HG03575 (cell line): ENCODE data around the gene CDH5.
"Not testable (repeated sequence)": the region's sequence is repeated elsewhere in the genome, so short reads cannot be mapped to it uniquely, and the experiment has no call there.

Experiments used
- ATAC-seq: cut with Tn5 transposase; IDR thresholded peaks from one replicate; pipeline ENCODE4 v1.9.1; 2021; ENCODE audit not compliant: unreplicated experiment, insufficient number of reproducible peaks, low FRiP score; ENCODE audit errors: extremely low read depth

Gene CDH5, protein sequence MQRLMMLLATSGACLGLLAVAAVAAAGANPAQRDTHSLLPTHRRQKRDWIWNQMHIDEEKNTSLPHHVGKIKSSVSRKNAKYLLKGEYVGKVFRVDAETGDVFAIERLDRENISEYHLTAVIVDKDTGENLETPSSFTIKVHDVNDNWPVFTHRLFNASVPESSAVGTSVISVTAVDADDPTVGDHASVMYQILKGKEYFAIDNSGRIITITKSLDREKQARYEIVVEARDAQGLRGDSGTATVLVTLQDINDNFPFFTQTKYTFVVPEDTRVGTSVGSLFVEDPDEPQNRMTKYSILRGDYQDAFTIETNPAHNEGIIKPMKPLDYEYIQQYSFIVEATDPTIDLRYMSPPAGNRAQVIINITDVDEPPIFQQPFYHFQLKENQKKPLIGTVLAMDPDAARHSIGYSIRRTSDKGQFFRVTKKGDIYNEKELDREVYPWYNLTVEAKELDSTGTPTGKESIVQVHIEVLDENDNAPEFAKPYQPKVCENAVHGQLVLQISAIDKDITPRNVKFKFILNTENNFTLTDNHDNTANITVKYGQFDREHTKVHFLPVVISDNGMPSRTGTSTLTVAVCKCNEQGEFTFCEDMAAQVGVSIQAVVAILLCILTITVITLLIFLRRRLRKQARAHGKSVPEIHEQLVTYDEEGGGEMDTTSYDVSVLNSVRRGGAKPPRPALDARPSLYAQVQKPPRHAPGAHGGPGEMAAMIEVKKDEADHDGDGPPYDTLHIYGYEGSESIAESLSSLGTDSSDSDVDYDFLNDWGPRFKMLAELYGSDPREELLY

DNA sequence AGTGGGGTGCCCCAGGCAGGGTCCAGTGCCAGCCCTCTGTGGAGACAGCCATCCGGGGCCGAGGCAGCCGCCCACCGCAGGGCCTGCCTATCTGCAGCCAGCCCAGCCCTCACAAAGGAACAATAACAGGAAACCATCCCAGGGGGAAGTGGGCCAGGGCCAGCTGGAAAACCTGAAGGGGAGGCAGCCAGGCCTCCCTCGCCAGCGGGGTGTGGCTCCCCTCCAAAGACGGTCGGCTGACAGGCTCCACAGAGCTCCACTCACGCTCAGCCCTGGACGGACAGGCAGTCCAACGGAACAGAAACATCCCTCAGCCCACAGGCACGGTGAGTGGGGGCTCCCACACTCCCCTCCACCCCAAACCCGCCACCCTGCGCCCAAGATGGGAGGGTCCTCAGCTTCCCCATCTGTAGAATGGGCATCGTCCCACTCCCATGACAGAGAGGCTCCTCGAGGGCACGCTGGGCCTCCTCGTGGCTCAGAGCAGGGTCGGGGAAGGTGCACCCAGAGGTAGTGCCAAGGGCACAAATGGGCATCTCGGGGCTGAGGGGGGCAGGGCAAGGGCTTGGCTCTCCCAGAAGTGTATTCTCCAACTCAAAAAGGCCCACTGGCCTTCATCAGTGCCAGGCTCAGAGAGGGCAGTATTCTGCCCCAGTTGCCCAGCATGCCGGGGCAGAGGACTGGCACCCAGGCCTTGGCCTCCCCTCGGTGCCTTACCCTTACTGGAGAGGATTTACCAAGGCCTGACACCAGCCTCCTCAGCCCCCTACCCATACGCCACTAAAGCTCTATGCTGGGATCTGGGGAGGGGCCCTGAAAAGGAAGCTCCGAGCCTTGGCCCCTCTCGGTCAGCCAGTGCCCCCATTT, at the start of gene CDH5:
Gene CDH5, plus strand, starts transcription at position 259 of the 867 bp plus-strand sequence. CDS start 12,647 bp downstream, outside the sequence.
- no peak for ATAC-seq

DNA sequence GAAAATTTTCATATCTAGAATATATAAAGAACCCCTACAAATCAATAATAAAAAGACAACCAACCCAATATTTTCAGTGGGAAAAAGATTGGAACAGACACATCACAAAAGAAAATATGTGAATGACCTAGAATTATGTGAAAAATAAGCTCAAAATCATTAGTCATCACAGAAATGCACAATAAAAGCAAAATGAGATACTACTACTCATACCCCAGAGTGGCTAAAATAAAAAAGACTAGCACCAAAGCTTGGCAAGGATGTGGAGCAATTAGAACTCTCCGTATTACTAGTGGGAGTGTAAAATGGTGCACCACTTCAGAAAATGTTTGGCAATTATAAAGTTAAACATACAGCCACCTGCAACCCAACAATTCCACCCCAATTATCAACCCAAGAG, 48.0 kb upstream of the CDH5 start:
- ATAC-seq: no peak

DNA sequence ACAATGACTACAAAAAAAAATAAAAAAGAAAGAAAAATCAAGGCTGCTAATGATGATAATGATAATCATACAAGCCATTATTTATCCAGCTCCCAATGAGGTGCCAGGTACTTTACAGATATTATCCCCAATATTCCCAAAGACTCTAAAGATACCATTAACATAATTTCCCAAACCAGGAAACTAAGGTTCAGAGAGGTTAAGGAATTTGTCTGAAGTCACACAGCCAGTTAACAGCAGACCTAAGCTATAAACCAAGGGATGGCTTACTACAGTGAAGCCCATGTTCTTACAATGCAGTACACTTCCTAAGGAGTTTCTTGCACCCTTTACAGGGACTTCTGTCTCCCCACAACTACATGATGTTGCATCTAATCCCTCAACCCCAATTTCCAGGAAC, 45.7 kb upstream of the CDH5 start:
- ATAC-seq: no peak

DNA sequence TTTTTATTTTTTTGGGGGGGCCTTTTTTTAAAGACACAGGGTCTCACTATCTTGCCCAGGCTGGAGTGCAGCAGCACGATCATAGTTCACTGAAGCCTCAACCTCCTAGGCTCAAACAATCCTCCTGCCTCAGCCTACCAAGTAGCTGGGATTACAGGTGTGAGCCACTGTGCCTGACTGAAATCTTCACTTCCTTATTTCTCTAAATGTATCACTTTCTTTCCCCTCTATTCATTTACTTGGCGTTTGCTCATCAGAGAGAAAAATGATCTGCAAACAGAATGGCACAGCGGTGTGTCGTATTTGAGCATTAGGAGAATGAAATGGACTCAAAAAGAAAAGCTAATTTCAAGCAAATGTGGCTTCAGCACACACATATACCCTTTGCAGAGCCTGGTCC, 44.3 kb upstream of the CDH5 start:
- ATAC-seq: no peak

DNA sequence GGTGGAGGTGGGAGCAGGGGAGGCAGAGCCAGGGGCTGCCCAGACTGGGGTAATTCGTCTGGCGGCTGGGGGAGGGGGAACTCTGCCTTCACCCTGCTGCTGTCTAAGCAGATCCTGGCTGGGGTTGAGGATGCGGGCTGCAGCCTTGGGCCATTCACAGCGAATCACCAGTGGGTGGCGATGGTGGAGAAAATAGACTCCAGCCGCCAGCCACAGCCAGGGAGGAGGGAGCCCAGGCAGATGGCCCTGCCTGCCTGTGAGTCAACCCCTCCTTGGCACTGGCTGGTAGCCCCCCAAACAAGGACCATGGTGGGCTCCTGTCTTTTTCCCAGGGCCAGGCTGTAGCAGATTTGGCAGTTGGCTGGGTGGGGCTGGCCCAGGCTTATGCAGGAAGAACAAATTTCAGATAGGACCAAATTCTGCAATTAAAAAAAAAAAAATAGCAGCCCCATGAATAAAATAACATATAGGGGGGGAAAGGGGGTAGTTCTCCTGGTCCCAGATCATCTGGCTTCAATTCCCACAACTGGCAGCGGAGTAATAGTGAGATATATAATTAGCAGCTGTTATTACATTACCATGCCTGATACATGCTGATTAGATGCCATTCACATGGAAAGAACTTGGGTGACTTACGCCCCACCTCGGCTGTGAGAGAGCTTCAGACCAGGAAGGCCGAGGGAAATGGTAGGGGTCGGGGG, 41.5 kb upstream of the CDH5 start:
- no peak for ATAC-seq

DNA sequence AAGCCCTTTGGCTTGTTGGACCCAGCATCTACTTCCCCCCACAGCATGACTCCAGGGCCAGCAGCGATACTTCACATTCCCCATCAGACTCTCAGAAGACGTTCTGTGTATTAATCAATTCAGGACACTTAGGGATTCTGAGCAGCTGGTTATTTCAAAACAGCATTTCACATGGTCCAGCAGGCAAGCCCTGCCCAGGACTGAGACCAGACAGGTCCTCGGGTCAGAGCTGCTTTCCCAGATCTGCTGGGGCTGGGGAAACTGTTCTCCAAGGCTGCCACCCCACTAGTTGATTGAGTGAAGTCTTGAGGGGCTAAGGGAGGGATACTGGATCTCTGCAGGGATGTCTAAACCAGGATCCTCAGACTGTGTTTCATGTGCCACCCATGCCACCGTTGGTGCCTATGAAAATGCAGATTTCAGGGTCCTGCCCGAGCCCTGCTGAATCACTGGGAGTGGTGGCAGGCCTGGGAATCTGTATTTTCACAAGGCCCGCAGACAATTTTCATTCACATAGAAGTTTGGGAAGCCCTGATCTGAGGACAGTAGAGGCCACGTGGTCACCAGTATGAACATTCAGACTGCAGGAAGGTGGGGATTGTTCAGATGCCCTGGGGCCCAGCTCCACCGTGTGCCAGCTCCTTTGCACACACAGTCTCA, 40.6 kb upstream of the CDH5 start:
- no peak for ATAC-seq

DNA sequence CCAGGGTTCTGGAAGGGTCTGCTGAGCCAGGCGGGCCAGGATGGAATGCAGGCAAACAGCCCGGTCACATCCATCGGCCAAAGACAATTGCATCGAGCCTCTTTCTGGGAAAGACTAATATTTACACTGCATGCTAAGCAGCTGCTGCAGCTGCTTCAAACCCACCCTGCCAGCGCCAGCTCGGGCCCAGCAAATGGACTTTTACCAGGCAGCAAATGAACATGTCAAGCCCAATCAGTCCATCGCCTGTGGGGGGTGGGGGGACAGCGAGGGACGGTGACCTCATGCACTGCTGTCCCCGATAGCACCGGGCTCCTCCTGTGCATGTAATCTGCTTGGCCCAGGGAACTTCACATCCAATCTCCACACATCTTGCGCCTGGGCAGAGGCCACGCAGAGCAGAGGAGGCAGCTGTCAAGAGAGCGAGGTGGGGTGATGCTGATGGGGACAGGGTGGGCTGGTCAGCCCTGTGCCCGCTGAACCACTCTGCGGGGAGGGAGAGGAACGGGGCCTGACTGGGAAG, 39.4 kb upstream of the CDH5 start:
- no peak for ATAC-seq

DNA sequence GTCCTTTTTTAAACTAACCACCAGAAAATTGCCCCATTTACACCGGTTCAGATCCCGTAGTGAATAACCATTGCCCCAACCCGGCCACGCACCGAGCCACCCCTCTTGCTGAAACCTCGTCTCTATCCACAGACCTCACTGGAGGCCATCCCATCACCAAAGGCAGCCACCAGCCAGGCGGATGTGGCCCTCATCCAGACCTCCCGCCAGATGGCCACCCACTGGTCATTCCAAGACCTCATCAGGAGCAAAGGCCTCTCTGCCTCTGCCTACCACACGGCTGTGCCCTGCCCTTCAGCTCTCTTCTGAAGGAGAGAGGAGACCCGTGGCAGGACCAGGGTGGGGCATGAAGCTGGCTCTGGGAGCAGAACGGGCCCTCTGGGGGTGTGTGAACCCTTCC, 38.2 kb upstream of the CDH5 start:
- ATAC-seq: no peak

DNA sequence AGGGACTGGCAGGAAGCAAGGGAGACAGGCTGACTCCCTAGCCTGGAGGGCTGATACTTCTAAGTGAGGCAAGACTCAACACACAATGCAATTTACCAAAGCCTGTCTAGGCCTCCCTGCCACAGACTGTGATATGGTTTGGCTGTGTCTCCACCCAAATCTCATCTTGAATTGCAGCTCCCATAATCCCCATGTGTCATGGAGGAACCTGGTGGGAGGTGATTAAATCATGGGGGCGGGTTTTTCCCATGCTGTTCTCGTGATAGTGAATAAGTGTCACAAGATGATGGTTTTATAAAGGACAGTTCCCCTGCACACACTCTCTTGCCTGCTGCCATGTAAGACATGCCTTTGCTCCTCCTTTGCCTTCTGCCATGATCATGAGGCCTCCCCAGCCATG, 35.0 kb upstream of the CDH5 start:
- not testable (repeated sequence) for ATAC-seq

DNA sequence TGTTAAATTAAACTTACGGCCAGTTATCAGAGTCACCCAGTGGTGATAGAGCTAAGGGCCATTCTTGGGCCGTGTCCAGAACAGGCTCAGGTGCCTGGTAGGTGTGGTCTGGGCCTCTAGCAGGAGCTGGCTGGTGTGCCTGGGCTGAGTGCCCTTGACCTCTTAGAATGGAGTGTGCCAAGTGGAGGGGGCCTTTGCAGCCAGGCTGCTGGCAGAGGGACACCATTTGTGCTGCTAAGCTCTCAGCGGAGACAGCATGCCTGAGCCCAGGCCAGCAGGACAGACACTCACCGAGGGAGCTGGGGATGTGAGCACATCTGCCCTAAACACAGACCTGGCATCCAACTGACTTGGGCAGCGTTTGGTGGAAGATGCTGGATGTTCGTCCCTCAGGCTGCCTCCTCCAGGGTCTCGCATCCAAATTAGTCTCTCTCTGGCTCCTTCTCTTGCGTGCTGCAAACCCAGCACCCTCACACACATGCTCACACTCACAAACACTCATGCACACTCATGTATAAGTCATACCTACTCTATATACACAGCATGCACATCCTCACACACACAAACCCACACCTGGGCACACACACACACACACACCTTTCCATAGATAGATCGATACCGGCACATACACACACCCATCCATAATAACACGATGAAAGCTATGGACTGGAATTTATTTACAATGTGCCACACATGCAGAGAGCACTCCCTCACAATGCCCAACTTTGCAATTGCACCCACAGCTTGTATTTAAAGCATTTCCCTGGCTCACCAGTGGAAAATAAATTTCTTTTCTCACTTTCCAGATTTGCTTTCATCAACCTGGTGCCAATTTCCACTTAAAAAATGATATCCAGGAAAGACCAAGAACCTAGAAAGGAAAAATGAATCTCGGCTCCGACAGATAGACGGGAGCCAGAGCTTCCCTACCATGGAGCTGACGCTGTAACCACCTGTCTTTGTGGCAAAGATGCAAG, 33.6 kb upstream of the CDH5 start:
- no peak for ATAC-seq

DNA sequence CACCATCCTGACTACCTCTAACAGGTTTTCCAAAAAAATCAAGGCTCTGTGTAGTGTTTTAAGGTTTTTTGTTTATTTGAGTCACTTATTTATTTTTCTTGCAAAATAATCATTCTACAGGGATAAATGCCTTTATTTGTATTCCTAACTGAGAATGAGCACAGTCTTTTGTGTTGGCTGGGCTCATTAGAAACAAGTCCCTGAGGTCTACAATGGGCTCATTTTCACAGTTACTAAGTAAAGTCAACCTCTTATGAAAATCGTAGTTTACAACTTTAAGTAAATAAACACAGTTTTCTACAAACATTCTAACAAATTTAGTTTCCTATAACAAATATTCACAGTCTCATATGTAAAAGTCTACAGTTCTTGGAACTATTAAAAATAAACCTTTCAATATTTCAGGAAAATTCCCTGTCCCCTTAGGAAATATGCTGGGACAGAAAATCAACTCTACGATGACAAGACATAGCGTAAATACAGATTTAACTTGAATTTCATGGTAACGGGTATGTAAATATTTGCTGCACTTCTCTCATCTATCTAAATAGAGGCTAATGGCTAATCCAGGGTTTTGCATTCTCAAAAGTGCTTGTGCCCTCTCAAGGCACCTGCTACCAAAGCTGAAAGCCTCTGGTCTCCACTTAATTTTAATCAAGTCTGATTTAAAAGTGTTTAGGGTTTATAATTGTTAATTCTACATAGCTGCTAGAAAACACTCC, 31.5 kb upstream of the CDH5 start:
- ATAC-seq: no peak

DNA sequence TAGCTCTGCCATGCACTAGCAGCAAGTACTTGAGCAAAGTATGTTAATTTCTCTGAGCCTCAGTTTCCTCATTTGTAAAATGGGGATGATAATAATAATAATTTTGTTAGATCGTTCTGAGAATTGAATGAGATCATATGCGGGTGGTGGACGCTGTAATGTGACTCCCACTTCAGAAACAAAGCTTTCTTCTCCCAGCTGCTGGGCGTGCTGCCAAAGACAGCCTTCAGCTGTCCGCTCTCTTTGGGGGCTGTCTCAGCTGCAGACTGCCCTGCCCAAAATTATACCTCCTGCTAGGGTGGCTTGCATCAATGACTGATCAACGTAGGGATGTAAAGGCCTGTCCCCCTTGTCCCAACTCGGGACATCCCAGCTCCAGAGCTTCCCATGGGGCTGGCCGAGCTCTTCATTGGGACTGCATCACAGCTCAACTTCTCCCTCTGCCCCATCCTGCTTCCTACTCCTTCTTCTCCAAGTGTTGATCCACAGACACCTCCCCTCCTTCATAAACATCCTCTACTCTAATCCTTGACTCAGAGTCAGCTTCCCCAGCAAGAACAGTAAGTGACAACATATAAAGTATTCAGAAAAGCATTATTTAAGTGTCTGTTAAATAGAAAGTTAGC, 30.7 kb upstream of the CDH5 start:
- no peak for ATAC-seq

DNA sequence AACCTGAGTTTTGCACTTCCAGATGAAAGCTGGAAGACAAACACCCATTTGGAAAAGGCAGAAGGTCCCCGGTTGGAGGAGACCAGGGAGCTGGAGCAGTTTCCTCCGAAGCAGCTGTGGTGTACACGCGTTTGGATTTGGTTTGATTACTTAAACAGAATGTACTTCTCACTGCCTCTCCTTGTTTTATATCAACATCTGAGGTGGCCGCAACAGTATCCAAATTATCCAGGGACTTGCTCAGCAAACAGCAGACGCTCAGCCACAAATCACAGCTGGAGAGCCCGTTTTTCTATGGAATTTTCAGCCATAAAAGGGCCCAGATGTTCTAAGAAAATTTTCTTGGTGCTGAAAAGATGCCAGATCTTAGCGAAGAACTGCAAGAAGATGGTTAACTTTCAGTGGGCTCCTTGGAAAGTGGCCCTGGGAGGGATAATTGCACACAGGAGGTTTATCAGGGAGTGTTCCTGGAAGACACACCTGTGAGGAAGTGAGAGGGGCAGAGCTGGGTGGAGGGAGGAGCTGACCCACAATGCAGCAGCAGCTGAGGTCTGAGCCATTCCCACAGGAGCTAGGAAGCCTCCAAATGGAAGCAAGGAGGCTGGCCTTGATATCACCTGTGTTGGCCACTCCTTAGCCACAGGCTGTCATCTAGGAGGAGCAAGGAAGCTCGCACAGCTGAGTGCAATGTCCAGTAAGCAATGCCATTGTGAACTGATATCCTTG, 28.9 kb upstream of the CDH5 start:
- ATAC-seq: no peak

DNA sequence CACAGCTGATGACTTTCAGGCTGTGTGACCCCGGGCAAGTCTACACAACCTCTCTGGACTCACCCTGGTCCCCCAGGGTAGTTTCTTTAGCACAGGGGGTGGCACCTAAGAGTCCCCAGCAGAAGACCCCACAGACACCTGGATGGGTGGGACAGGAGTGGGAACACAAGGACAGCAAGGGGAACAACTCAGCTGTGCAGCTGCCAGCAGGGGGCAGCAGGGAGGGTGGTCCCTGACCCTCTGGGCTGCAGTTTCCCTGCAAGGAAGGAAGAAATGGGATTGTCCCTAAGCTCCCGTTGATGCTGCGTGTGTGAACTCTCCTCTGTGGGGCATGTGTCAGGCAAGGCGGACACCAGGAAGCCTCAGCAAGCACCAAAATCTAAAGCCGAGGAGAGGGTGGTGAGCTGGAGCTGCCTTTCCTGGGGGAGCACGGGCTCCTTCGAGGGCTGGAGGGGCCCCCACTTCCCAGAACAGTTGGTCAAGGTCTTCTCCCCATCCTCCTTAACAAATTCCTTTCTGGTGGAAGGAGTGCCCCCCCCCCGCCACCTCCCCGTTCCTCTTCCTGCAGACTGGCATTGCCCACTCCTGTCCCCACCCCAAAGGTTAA, 24.1 kb upstream of the CDH5 start:
- no peak for ATAC-seq

DNA sequence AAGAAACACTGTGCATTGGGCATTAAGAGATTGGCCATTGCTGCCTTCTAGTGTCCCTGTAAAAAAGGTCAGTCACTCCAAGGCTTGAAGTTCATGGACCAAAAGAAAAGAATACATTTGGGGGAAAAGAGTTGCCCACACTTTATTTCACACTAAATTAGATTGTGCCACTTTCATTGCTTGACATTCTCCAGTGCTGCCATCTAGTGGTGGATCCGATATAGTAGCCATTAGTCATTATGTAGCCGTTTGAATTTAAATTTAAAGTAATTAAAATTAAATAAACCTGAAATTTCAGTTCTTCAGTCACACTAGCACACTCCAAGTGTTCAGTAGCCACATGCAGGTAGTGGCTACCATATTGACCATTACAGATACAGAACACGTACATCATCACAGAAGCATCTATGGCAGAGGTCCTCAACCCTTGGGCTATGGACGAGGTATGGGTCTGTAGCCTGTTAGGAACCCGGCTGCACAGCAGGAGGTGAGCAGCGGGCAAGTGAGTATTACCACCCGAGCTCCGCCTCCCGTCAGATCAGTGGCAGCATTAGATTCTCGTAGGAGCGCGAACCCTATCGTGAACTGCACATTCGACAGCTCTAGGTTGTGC, 21.9 kb upstream of the CDH5 start:
- no peak for ATAC-seq
